A549 (cell line): ENCODE measurements around the gene HGF.

Experiments
- CBX2 ChIP-seq: fragments of 200-600 bp; sonication (generic); IDR thresholded peaks from 2 replicates; pipeline ENCODE4 v1.6.1; 2016; ENCODE audit warnings: low read depth, mild to moderate bottlenecking, borderline replicate concordance
- CTCF ChIP-seq: fragments of >200 bp; sonication (Bioruptor Twin); formaldehyde crosslinking; IDR thresholded peaks from 3 replicates; pipeline ENCODE4 v1.5.1; 2016
- HMGXB4 ChIP-seq: fragments of 250-450 bp; sonication (Bioruptor Pico); IDR thresholded peaks from 2 replicates; pipeline ENCODE4 v1.5.0; 2021; ENCODE audit warnings: mild to moderate bottlenecking, moderate library complexity, borderline replicate concordance
- HOXA7 ChIP-seq: fragments of 250-450 bp; sonication (Bioruptor Pico); IDR thresholded peaks from 2 replicates; pipeline ENCODE4 v1.5.0; 2020; ENCODE audit warnings: mild to moderate bottlenecking, moderate library complexity
- JUN ChIP-seq, 2 experiments: fragments of >200 bp; sonication (Bioruptor Twin); formaldehyde crosslinking; IDR thresholded peaks; 2 replicates in 1 of 2; 3 replicates in 1 of 2; pipeline ENCODE4 v1.6.1; 2016 to 2017
- MAX ChIP-seq: IDR thresholded peaks from 2 replicates; pipeline ENCODE4 v1.6.1; 2012
- POLR2A ChIP-seq: IDR thresholded peaks from 2 replicates; pipeline ENCODE4 v1.6.1; 2012; ENCODE audit warnings: mild to moderate bottlenecking, low read length
- REST ChIP-seq: fragments of 200-600 bp; sonication (generic); IDR thresholded peaks from 2 replicates; pipeline ENCODE4 v1.6.1; 2016; ENCODE audit warnings: antibody characterized with exemption, mild to moderate bottlenecking, moderate library complexity
- ZFP36 ChIP-seq: fragments of 450-650 bp; IDR thresholded peaks from 2 replicates; pipeline ENCODE4 v1.6.1; 2014; ENCODE audit warnings: borderline replicate concordance; ENCODE audit not compliant: partially characterized antibody

- TF ChIP-seq CTCF (no peak), POLR2A (no peak), CBX2 (no peak), HMGXB4 (CRISPR knock-in tag) (no peak), HOXA7 (CRISPR knock-in tag) (no peak), JUN (IDR thresholded peaks at IDR 0.05) (no peak), ZFP36 (no peak), REST (no peak), MAX (no peak)
Measured at GRCh38 chr7:81736091-81736490, 33.8 kb downstream of the HGF start.
